HL-60 (cell line): ENCODE measurements around the gene ZNF469.
A peak's percentile ranks its signal among the peaks of the same experiment; 100 is the strongest.

ENCODE experiments used
- DNase-seq, 2 experiments: peaks; one replicate each; pipeline ENCODE4 v3.0.0-alpha.2; 2010 to 2020; ENCODE audit warnings: low read depth in 1 of 2, low spot score in 1 of 2
- H3K27ac ChIP-seq: fragments of 250-450 bp; sonication (Bioruptor Pico); replicated peaks from 2 replicates; pipeline ENCODE4 v1.5.1; 2020; ENCODE audit warnings: mild to moderate bottlenecking, moderate library complexity
- H3K27me3 ChIP-seq: fragments of 250-450 bp; sonication (Bioruptor Pico); 2 replicates; pipeline ENCODE4 v1.5.1; 2021; ENCODE audit warnings: mild to moderate bottlenecking, moderate library complexity; ENCODE audit not compliant: insufficient read depth, poor library complexity, severe bottlenecking
- H3K4me3 ChIP-seq: replicated peaks from 2 replicates; pipeline ENCODE4 v1.5.1; 2011; ENCODE audit warnings: mild to moderate bottlenecking, control low read depth, low read length; ENCODE audit not compliant: insufficient read depth
- GABPA ChIP-seq: IDR thresholded peaks from 2 replicates; pipeline ENCODE4 v1.6.1; 2012; ENCODE audit warnings: low read depth
- POLR2AphosphoS5 ChIP-seq: IDR thresholded peaks from 2 replicates; pipeline ENCODE4 v1.6.1; 2012; ENCODE audit warnings: low read depth
- SPI1 ChIP-seq: IDR thresholded peaks from 2 replicates; pipeline ENCODE4 v1.6.1; 2012; ENCODE audit warnings: low read depth, mild to moderate bottlenecking, borderline replicate concordance
- TF ChIP-seq, protein P1 (sequence below): IDR thresholded peaks from one replicate; pipeline ENCODE4 v1.5.1; 2011; ENCODE audit warnings: low read length, control low read depth, inconsistent platforms; ENCODE audit not compliant: insufficient read depth
- TF ChIP-seq, protein P2 (sequence below): IDR thresholded peaks from 2 replicates; pipeline ENCODE4 v1.6.1; 2012; ENCODE audit warnings: low read depth; ENCODE audit not compliant: insufficient replicate concordance

ZNF469 gene

DNA sequence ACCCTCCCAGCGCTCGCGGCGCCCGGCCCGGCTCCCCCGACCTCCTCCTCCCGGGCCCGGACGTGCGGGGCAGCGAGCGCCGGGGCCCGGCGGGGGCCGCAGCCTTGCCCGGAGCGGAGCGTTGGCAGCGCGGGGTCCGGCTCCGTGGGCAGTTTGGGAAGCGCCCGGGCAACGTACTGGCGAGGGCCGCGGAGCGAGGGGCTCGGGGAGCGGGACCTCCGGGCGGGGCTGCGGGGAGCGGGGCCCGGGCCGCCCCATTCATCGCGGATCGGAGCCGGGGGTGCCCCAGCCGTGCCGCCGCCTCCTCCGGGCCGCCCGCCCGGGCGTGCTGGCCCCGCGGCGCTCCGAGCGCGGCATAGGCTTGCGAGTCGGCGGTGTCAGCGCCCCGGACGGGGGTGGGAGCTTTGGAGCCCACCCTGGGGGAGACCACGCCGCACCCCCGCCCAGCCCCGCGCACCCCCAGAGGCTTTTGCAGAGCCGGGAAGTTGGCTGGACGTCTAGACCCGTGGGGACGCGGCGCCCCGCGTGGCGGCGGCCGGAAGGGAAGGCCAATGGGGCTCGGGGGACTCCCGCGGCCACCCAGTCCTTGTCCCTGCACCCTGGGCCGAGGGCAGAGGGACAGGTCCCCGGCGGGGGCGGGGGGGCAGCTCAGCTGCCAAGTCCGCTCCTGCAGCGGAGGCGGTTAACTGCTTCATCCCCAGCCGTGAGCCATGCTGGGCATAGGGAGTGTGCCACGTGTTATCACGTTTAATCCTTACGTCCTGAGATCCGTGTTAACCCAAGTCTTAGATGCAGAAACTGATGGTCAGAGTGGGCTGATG lies 852 bp downstream of the ZNF469 start:
- H3K27me3 ChIP-seq, result peaks cover 2% of the 10 kb centered on the region
- H3K4me3 ChIP-seq, result no peak overlapping the region
- DNase-seq, result no peak
- no peak overlapping the region for H3K27ac ChIP-seq
- TF ChIP-seq SPI1 (no peak), GABPA (no peak), POLR2AphosphoS5 (no peak)
- TF ChIP-seq, protein P1, sequence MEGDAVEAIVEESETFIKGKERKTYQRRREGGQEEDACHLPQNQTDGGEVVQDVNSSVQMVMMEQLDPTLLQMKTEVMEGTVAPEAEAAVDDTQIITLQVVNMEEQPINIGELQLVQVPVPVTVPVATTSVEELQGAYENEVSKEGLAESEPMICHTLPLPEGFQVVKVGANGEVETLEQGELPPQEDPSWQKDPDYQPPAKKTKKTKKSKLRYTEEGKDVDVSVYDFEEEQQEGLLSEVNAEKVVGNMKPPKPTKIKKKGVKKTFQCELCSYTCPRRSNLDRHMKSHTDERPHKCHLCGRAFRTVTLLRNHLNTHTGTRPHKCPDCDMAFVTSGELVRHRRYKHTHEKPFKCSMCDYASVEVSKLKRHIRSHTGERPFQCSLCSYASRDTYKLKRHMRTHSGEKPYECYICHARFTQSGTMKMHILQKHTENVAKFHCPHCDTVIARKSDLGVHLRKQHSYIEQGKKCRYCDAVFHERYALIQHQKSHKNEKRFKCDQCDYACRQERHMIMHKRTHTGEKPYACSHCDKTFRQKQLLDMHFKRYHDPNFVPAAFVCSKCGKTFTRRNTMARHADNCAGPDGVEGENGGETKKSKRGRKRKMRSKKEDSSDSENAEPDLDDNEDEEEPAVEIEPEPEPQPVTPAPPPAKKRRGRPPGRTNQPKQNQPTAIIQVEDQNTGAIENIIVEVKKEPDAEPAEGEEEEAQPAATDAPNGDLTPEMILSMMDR, result no peak
- TF ChIP-seq, protein P2, sequence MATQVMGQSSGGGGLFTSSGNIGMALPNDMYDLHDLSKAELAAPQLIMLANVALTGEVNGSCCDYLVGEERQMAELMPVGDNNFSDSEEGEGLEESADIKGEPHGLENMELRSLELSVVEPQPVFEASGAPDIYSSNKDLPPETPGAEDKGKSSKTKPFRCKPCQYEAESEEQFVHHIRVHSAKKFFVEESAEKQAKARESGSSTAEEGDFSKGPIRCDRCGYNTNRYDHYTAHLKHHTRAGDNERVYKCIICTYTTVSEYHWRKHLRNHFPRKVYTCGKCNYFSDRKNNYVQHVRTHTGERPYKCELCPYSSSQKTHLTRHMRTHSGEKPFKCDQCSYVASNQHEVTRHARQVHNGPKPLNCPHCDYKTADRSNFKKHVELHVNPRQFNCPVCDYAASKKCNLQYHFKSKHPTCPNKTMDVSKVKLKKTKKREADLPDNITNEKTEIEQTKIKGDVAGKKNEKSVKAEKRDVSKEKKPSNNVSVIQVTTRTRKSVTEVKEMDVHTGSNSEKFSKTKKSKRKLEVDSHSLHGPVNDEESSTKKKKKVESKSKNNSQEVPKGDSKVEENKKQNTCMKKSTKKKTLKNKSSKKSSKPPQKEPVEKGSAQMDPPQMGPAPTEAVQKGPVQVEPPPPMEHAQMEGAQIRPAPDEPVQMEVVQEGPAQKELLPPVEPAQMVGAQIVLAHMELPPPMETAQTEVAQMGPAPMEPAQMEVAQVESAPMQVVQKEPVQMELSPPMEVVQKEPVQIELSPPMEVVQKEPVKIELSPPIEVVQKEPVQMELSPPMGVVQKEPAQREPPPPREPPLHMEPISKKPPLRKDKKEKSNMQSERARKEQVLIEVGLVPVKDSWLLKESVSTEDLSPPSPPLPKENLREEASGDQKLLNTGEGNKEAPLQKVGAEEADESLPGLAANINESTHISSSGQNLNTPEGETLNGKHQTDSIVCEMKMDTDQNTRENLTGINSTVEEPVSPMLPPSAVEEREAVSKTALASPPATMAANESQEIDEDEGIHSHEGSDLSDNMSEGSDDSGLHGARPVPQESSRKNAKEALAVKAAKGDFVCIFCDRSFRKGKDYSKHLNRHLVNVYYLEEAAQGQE, result no peak

DNA sequence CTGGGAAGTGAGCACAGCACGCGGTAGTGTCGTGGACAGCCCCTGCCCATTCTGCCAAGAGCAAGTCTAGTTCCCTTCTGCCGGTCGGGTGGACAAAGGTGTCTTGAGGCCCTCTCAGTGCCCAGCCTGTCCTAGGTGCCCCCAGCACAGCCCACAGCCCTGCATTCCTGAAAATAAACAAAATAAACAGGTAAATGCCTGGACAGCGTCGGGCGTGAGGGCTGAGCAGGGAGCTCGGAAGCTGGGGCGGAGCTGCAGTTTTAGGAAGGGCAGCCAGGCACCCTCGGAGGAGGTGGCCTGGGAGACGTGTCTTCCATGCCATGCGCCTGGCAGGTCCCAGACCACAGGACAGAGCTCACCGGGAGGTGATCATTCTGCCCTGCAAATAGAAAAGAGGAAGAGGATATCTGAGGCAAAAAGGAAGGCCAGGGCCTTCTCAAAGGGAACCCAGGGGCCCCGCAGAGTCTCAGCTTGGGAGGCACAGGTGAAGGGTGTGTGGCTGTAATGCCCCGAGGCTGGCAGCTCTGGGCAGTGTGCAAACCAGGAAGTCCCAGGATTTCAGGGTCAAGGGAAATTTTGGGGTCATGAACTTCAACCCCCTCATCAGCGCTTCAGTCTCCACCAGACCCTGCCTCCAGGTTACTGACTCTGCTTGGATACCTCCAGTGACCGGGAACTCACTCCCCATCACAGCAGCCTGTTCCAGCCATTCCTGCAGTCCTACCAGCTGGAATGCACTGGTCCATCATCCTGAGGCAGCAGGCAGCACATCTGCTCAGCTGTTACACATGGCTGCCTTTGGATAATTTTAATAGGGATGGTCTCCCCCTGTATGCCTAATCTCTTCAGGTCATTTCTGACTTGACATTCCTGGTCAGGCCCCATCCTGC lies 1.7 kb downstream of the ZNF469 start:
- DNase-seq, result peak in 1 of 2 experiments; percentile 12
- peak; percentile 77; the same call in 1 of the 2 replicates for TF ChIP-seq SPI1
- TF ChIP-seq, protein P1, result no peak
- H3K27me3 ChIP-seq, result peaks cover 2% of the 10 kb centered on the region
- no peak overlapping the region for H3K27ac ChIP-seq
- H3K4me3 ChIP-seq, result no peak overlapping the region

DNA sequence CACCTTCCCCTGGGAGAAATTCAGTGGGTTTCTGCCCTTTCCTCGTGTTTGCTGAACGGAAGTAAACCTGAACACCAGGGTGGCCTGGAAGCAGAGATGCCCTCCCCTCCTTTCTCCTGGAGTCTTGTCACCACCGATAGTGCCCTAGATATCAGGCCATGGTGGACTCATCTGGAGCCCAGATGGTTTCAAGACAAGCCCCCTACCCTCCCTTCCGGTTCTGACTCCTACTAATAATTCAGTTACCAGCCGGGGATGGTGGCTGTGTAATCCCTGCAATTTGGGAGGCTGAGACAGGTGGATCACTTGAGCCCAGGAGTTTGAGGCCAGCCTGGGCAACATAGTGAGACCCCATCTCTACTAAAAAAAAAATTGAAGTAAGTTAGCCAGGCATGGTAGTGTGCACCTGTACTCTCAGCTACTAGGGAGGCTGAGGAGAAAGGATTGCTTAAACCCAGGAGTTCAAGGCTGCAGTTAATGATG lies 2.4 kb downstream of the ZNF469 start:
- DNase-seq, result no peak
- no peak for TF ChIP-seq POLR2AphosphoS5
- no peak for TF ChIP-seq GABPA
- TF ChIP-seq, protein P2, result no peak
- TF ChIP-seq, protein P1, result no peak
- no peak for TF ChIP-seq SPI1
- H3K27me3 ChIP-seq, result peaks cover 2% of the 10 kb centered on the region
- H3K4me3 ChIP-seq, result no peak overlapping the region
- no peak overlapping the region for H3K27ac ChIP-seq
